ENCODE results near the gene ZMYND8.
"Not testable (repeated sequence)": the region's sequence is repeated elsewhere in the genome, so short reads cannot be mapped to it uniquely, and the experiment has no call there.

ZMYND8 gene

GRCh38 chr20:47290666-47291430 lies 65.7 kb downstream of the ZMYND8 start:
- H3K36me3 ChIP-seq (ENCODE audit: control insufficient read depth, insufficient read depth, low read length) = no peaks in the 10 kb centered on the region
- H3K4me3 ChIP-seq (ENCODE audit: low read length) = no peak overlapping the region
- no peaks in the 10 kb centered on the region for H3K4me1 ChIP-seq (ENCODE audit: control insufficient read depth, insufficient read depth, low read length)
- H3K9ac ChIP-seq (ENCODE audit: low read length) = no peak overlapping the region
- no peaks in the 10 kb centered on the region for H3K27me3 ChIP-seq (ENCODE audit: control insufficient read depth, insufficient read depth, low read length)
- H3K9me3 ChIP-seq (ENCODE audit: control insufficient read depth, low read length) = no peaks in the 10 kb centered on the region

- Histone ChIP-seq H3K9ac (ENCODE audit: low read length) (no peak overlapping the region), H3K4me3 (ENCODE audit: low read length) (no peak overlapping the region), H3K36me3 (ENCODE audit: control insufficient read depth, insufficient read depth, low read length) (no peaks in the 10 kb centered on the region), H3K27me3 (ENCODE audit: control insufficient read depth, insufficient read depth, low read length) (no peaks in the 10 kb centered on the region), H3K9me3 (ENCODE audit: control insufficient read depth, low read length) (no peaks in the 10 kb centered on the region), H3K4me1 (ENCODE audit: control insufficient read depth, insufficient read depth, low read length) (no peaks in the 10 kb centered on the region)
Observed at GRCh38 chr20:47290008-47290407, 66.5 kb downstream of the ZMYND8 start.

DNA sequence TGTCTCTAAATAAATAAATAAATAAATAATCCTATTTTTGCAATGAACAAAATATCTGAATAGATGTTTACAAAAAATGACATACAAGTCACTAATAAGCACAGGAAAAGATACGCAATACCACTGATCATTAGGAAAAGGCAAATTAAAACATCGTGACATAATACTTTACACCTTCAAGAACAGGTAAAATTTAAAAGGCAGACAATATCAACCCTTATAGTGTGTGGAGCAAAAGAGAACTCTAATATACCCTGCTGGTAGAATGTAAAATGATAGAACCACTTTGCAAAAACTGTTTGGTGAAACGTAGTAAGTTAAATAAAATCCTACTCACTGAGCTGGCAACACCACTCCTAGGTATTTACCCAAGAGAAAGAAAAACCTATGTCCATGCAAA lies 67.4 kb downstream of the ZMYND8 start:
- Histone ChIP-seq H3K36me3 (ENCODE audit: control insufficient read depth, insufficient read depth, low read length) (no peaks in the 10 kb centered on the region), H3K4me3 (ENCODE audit: low read length) (no peak overlapping the region)

DNA sequence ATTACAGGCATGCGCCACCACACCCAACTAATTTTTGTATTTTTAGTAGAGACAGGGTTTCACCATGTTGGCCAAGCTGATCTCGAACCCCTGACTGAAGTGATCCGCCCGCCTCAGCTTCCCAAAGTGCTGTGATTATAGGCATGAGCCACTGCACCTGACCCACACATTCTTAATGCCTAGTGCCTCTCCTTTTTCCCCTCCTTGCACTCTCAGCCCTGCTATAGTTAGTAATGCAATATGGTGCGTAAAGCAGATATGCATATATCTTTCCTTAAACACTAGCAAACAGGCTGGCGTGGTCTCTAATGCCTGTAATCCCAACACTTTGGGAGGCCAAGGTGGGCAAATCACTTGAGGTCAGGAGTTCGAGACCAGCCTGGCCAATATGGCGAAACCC lies 68.0 kb downstream of the ZMYND8 start:
- not testable (repeated sequence) for H3K9ac ChIP-seq (ENCODE audit: low read length); H3K4me3 ChIP-seq (ENCODE audit: low read length); H3K27me3 ChIP-seq (ENCODE audit: control insufficient read depth, insufficient read depth, low read length); H3K36me3 ChIP-seq (ENCODE audit: control insufficient read depth, insufficient read depth, low read length); H3K4me1 ChIP-seq (ENCODE audit: control insufficient read depth, insufficient read depth, low read length); H3K9me3 ChIP-seq (ENCODE audit: control insufficient read depth, low read length)

More for the DNA sequence above, 67.4 kb downstream of the ZMYND8 start:
- no peaks in the 10 kb centered on the region for H3K4me1 ChIP-seq (ENCODE audit: control insufficient read depth, insufficient read depth, low read length)
- no peaks in the 10 kb centered on the region for H3K9me3 ChIP-seq (ENCODE audit: control insufficient read depth, low read length)
- H3K27me3 ChIP-seq (ENCODE audit: control insufficient read depth, insufficient read depth, low read length) = no peaks in the 10 kb centered on the region
- H3K9ac ChIP-seq (ENCODE audit: low read length) = no peak overlapping the region

DNA sequence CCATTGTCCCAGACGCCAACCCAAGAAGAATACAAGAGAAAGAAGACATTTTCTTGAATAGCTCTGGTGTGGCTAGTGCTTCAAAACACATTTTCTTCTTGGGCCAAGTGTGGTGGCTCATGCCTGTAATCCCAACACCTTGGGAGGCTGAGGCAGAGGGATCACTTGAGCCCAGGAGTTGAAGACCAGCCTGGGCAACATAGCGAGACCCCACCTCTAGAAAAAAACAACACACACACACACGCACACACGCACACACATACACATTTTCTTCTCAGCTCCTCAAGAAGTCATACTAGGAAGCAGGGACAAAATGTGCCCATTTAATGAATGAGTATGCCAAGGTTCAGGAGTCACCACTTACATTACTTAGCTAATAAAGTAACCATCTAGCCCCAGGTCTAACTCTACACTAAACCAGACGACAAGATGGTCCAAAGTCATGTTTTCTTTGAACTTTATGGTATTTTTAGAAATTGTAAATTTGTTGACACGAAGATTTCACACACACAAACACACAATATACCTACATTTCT lies 68.8 kb downstream of the ZMYND8 start:
- no peak overlapping the region for H3K4me3 ChIP-seq (ENCODE audit: low read length)
- no peak overlapping the region for H3K9ac ChIP-seq (ENCODE audit: low read length)
- no peaks in the 10 kb centered on the region for H3K9me3 ChIP-seq (ENCODE audit: control insufficient read depth, low read length)
- H3K4me1 ChIP-seq (ENCODE audit: control insufficient read depth, insufficient read depth, low read length) = no peaks in the 10 kb centered on the region
- H3K36me3 ChIP-seq (ENCODE audit: control insufficient read depth, insufficient read depth, low read length) = no peaks in the 10 kb centered on the region
- H3K27me3 ChIP-seq (ENCODE audit: control insufficient read depth, insufficient read depth, low read length) = no peaks in the 10 kb centered on the region

DNA sequence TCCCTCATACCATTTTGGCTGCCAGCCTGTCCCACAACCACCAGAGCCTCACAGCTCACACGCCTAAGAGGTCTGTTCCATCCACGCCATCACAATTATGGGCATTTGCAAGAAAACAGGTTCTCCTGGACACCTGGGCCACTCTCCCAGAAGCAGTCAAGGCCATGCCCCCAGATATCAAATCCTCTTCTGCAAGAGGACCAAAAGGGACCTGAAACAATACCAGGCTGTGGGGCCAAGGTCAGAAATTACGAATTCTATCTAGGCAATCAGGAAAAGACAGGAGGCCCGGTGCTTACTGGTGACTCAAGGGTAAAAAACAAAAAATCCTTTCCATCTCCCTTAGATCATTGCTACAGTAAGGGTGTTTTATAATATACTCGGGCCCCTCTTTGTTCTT lies 69.8 kb downstream of the ZMYND8 start:
- Histone ChIP-seq H3K9me3 (ENCODE audit: control insufficient read depth, low read length) (no peaks in the 10 kb centered on the region), H3K9ac (ENCODE audit: low read length) (no peak overlapping the region), H3K27me3 (ENCODE audit: control insufficient read depth, insufficient read depth, low read length) (no peaks in the 10 kb centered on the region), H3K36me3 (ENCODE audit: control insufficient read depth, insufficient read depth, low read length) (no peaks in the 10 kb centered on the region), H3K4me3 (ENCODE audit: low read length) (no peak overlapping the region), H3K4me1 (ENCODE audit: control insufficient read depth, insufficient read depth, low read length) (no peaks in the 10 kb centered on the region)

GRCh38 chr20:47285189-47285588 lies 71.3 kb downstream of the ZMYND8 start:
- H3K27me3 ChIP-seq (ENCODE audit: control insufficient read depth, insufficient read depth, low read length) = no peaks in the 10 kb centered on the region
- no peak overlapping the region for H3K4me3 ChIP-seq (ENCODE audit: low read length)
- peaks cover 2% of the 10 kb centered on the region for H3K36me3 ChIP-seq (ENCODE audit: control insufficient read depth, insufficient read depth, low read length)
- no peaks in the 10 kb centered on the region for H3K4me1 ChIP-seq (ENCODE audit: control insufficient read depth, insufficient read depth, low read length)
- H3K9ac ChIP-seq (ENCODE audit: low read length) = no peak overlapping the region
- no peaks in the 10 kb centered on the region for H3K9me3 ChIP-seq (ENCODE audit: control insufficient read depth, low read length)

GRCh38 chr20:47284373-47284772 lies 72.1 kb downstream of the ZMYND8 start:
- no peaks in the 10 kb centered on the region for H3K4me1 ChIP-seq (ENCODE audit: control insufficient read depth, insufficient read depth, low read length)
- H3K4me3 ChIP-seq (ENCODE audit: low read length) = no peak overlapping the region
- no peaks in the 10 kb centered on the region for H3K27me3 ChIP-seq (ENCODE audit: control insufficient read depth, insufficient read depth, low read length)
- H3K36me3 ChIP-seq (ENCODE audit: control insufficient read depth, insufficient read depth, low read length) = peaks cover 4% of the 10 kb centered on the region
- no peaks in the 10 kb centered on the region for H3K9me3 ChIP-seq (ENCODE audit: control insufficient read depth, low read length)
- H3K9ac ChIP-seq (ENCODE audit: low read length) = no peak overlapping the region

DNA sequence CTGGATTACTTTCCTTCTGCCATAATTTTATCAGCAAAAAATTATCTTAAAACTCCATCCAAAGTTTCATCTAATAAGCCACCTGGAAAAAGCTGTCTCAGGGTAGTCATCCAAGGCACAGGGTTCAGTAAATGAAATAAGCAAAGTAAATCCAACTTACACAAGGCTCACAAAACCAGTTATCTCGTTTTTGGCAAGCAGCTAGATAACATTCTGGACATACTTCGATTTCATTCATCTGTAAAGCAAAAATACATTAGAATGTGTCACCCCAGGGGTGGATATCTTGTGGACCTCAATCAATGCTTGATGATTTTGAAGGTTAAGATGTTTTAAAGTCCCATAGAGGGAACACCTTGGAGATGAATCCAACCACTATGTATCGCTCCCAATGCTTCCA lies 73.1 kb downstream of the ZMYND8 start:
- H3K9ac ChIP-seq (ENCODE audit: low read length) = no peak overlapping the region
- H3K4me3 ChIP-seq (ENCODE audit: low read length) = no peak overlapping the region
- H3K9me3 ChIP-seq (ENCODE audit: control insufficient read depth, low read length) = no peaks in the 10 kb centered on the region
- no peaks in the 10 kb centered on the region for H3K27me3 ChIP-seq (ENCODE audit: control insufficient read depth, insufficient read depth, low read length)
- H3K36me3 ChIP-seq (ENCODE audit: control insufficient read depth, insufficient read depth, low read length) = peaks cover 4% of the 10 kb centered on the region
- peaks cover 5% of the 10 kb centered on the region for H3K4me1 ChIP-seq (ENCODE audit: control insufficient read depth, insufficient read depth, low read length)

GRCh38 chr20:47282864-47283263 lies 73.6 kb downstream of the ZMYND8 start:
- Histone ChIP-seq H3K4me1 (ENCODE audit: control insufficient read depth, insufficient read depth, low read length) (peaks cover 5% of the 10 kb centered on the region), H3K36me3 (ENCODE audit: control insufficient read depth, insufficient read depth, low read length) (peaks cover 4% of the 10 kb centered on the region), H3K9ac (ENCODE audit: low read length) (no peak overlapping the region), H3K9me3 (ENCODE audit: control insufficient read depth, low read length) (no peaks in the 10 kb centered on the region), H3K4me3 (ENCODE audit: low read length) (no peak overlapping the region), H3K27me3 (ENCODE audit: control insufficient read depth, insufficient read depth, low read length) (no peaks in the 10 kb centered on the region)

- Histone ChIP-seq H3K27me3 (ENCODE audit: control insufficient read depth, insufficient read depth, low read length) (no peaks in the 10 kb centered on the region), H3K36me3 (ENCODE audit: control insufficient read depth, insufficient read depth, low read length) (peaks cover 4% of the 10 kb centered on the region), H3K9ac (ENCODE audit: low read length) (no peak overlapping the region), H3K9me3 (ENCODE audit: control insufficient read depth, low read length) (no peaks in the 10 kb centered on the region), H3K4me3 (ENCODE audit: low read length) (no peak overlapping the region), H3K4me1 (ENCODE audit: control insufficient read depth, insufficient read depth, low read length) (peaks cover 5% of the 10 kb centered on the region)
Observed at GRCh38 chr20:47281376-47281775, 75.1 kb downstream of the ZMYND8 start.

DNA sequence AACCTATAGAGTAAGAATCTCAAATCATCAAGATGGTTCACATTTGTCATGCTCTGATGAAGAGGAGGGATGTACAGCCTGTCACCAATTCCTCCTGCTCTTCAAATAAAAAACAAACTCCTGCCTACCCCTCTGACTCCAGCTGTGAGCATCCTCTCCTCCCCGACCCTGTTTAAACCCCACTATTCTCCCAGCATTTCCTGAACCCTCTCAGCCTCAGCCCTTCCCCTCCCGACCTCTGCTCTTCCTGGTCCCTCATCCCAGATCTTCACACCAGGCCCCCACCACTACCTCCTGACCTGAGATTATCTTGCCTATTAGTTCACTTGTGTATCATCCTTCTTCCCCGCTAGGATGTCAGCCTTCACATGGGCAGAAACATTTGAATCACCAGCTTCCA lies 75.8 kb downstream of the ZMYND8 start:
- no peak overlapping the region for H3K9ac ChIP-seq (ENCODE audit: low read length)
- peaks cover 5% of the 10 kb centered on the region for H3K4me1 ChIP-seq (ENCODE audit: control insufficient read depth, insufficient read depth, low read length)
- no peak overlapping the region for H3K4me3 ChIP-seq (ENCODE audit: low read length)
- peaks cover 4% of the 10 kb centered on the region for H3K36me3 ChIP-seq (ENCODE audit: control insufficient read depth, insufficient read depth, low read length)
- no peaks in the 10 kb centered on the region for H3K27me3 ChIP-seq (ENCODE audit: control insufficient read depth, insufficient read depth, low read length)
- H3K9me3 ChIP-seq (ENCODE audit: control insufficient read depth, low read length) = no peaks in the 10 kb centered on the region
